ENCODE measurements around the gene FHOD3.

Gene FHOD3

DNA sequence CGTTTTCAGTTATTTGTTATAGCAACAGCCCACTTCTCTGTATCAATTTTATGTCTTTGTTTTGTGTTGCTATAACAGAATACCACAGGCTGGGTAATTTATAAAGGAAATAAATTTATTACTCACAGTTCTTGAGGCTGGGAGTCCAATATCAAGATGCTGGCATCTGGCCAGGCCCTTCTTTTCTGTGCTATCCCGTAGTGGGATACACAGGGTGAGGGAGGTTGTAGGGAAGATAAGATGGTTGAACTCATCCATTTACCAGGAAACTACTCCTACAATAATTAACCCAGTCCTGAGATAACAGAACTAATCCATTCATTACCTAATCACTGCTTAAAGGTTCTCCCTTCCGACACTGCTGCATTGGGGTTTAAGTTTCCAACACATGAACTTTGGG, 310.6 kb downstream of the FHOD3 start:
- no peak for DNase-seq

DNA sequence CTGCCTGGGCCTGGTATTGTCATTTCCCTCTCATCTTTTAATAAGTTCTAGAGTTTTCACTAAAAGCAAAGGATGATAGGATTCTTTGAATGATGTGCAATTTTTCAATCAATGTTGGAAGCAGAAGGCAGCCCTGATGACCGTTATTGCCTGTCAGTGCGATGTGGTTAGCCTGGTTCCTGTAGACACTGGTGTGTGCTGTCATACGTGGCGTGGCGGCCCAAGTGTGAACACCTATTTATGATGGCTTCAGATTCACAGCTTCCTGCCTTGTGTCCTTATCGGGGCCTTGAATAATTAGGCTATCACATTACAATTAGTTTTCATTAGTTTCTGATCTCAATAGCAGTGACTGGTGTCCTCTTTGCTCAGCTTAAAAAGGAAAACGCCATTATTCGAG, 312.7 kb downstream of the FHOD3 start:
- no peak for DNase-seq

DNA sequence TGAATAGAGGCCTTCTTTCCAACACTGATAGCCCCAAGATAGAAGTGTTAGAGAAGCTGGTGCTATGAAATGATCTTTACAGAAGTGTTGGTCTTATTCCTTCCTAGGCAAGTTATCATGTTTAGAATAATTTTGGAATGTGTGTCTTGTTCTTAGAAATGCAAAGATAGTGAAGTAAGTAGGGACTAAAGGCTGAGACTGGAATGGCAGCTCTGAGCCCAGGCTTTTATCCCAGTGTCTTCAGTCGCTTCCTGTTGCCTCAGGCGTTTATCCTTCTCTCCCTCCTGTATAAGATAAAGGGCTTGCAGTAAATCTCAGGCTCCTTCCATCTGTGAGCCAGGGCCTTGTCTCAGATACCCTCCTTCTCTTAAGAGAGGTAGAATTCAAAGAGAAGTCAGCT, 313.1 kb downstream of the FHOD3 start:
- DNase-seq: no peak

DNA sequence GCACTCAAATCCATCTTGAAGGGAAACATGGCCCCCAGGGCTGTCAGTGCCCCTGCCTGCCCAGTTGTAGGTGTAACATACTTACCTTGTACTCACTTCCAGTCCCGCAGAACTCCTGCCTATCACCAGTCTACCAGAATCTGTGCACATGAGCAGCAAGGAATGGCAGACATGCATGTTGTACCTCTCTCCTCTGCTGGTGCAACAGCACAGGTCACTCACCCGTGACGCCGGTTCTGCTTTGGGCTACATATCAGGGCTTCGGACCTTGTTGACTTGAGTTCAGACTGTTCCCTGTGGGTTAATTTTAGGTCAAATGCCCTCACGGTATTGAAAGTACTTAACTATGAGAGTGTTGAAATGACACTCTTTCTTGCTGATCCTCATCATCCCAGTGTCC, 315.6 kb downstream of the FHOD3 start:
- DNase-seq: no peak

DNA sequence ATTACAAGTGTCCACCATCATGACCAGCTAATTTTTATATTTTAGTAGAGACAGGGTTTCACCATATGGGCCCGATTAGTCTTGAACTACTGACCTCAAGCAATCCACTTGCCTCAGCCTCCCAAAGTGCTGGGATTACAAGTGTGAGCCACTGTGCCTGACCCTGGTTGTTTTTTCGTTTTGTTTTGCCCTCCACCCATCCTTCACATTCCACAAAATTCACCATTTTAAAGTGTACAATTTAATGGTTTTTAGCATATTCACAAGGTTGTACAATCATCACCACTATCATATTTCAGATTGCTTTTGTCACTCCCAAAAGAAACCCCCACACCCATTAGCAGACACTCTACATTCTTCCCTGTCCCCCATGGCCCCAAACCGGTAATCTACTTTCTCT, 316.3 kb downstream of the FHOD3 start:
- DNase-seq: no peak

DNA sequence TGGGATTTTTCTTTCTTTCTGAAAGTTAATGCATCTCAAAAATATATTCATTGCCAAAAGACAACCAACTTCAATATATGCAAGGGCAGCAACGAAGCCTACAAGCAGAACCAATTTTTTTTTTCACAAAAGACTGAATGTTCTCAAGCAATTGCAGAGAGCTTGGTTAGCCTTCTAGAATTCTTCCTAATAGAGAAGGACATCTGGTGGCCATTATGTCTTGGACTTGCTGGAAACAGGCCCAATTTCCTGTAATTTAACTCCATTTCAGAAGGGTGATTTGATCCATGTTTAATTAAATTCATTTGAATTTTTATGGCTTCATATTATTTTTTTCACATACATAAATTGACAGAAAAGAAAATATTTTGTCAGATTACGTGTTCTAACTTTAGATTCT, 323.3 kb downstream of the FHOD3 start:
- DNase-seq: no peak

DNA sequence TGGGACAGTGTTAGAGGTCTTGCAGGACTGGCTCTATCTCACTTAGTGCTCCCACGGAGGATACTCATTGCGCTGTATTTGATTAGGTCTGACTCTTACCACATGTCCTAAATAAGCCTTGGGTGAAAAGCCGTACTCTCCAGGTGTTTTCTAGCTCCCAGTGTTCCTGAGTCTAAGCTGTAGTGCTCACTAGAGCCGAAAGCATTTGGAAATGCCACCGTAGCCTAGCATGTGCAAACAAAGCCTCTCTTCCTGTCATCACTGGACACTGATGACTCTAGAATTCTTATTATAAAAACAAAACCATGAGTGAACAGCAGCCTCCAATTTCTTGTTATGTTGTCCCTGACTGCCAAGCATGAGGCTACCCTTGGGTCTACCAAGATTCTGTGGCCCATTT, 325.1 kb downstream of the FHOD3 start:
- DNase-seq: no peak

DNA sequence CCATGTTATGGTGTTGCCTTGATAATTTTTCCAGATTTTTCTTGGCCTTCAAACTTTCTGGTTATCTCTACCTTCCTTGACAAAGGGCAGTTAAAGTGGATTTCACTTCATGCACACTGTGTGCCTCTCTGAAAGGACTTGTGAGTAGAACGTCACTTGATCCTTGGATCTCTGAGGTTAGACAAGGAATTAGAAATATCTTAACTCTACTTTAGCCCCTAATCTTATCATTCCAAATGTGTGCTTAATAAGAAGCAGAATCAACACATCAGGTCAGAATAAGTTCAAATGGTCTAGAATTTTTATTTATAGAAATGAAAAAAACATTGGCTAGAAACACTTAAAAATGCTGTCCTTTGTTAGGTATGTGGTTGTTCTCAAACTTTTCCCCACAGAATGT, 325.6 kb downstream of the FHOD3 start:
- no peak for DNase-seq

DNA sequence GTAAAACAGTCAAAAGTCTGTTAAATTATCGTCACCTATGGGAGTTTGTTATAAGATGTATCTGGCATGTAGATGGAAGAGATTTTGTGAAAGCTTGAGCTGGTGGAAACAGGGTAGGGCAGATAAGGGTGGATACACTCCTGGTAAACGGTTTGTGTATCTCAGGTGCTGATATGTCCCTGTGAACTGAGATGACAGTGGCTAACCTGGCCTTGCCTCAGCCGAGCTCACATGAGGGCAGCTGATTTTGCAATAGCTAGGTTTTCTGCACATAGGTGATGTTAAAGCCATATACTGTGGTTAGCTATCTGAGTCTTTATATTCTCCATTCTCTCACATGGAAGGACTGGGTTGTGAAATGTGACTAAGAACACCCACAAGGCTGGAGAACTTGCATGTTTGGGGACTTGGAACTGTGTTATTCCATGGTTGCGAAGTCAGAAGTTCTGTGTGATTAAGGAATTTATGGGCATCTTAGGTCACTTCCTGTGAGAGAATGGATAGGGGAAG, 326.2 kb downstream of the FHOD3 start:
- DNase-seq: no peak

DNA sequence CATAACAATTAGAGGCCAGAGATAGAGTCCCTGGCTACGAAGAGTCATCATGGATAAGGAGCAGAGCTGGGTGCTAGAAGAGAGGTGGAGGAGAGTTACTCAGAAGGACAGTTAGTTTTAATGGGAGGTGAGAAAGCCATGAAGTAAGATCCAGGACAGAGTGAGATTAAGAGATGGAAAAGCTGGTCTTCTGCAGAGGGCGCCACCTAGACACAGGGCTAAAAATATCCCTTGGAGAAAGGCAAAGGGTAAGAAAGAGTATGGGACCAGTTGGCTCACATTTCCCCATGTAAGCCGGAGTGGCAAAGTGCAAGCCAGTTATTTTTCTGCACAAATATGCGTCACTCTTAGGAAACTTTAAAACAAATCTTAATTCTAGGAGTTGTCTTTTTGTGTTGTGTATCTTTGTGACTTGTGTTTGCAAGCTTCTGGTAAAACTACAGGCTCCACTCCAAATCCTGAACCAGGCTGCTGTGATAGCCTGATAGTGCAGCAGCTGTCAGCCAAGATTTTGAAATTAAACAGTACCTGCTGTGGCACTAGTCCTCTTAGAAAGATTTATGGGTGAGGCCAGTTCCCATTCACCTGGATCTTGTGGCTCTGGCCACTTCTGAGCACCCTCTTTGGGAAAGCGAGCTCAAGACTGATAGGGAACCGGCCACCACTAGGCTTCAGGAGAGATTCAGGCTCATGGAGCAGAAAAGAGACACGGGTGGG, 327.1 kb downstream of the FHOD3 start:
- DNase-seq: no peak

DNA sequence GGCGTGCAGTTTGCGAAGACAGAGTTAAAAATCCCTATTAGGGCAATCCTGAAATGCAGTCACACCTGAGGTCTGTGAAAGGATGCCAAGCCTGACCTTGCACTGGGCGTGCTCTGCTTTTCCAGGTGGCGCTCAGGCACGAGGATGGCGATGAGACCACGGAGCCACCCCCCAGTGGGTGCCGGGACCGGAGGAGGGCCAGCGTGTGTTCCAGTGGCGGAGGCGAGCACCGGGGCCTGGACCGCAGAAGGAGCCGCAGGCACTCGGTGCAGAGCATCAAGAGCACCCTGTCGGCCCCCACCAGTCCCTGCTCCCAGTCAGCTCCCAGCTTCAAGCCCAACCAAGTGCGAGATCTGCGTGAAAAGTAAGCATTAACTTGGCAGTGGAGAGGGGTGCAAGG, 327.9 kb downstream of the FHOD3 start:
- no peak for DNase-seq

DNA sequence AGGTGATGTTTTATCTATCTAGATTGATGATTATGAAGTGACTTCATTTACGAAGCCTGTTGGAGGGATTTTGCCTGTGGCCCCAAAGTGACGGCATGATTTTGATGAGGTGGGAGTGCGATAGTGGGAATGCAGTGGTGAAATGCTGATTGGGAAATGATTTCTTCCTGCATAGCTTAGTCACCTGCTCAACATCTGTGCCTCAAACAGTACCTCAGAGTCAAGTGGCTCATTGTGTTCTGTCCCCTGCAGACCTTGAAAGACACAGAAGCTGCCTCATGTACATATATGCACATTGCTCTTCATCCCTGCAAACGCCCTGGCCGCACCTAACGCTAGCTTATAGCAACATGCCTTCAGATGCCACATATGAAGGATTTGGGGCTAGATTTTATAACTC, 330.1 kb downstream of the FHOD3 start:
- DNase-seq: no peak

DNA sequence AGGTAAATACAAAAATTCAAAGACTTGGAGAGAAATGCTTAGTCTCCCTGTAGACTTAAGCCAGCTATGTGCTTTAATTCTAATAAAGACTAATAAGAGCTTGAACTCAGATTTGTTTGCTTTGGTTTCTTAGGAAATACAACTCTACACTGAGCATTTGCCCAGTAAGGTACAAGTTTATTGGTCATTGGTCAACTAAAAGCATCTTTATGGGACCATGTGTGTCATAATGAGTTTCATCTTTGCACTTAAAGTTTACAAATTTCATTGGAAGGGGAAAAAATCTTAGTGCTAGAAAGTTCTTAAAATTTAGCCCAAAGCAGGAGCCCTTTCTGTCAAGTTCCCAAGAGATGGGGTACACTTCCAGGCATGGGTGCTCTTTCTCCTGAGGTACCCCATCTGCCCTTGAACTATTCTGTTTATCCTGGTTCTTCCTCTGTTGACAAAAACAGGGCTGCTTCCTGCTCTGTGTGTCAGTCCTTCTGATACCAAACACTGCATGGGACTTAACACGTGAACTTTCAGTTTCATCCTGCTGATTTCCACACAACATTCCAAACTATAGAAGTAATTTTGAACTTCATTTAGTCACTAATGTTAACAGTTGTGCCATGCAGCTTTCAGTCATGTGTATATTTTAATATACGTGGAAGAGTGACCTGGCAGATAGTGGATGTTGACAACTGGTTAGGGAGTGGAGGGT, 331.1 kb downstream of the FHOD3 start:
- no peak for DNase-seq

DNA sequence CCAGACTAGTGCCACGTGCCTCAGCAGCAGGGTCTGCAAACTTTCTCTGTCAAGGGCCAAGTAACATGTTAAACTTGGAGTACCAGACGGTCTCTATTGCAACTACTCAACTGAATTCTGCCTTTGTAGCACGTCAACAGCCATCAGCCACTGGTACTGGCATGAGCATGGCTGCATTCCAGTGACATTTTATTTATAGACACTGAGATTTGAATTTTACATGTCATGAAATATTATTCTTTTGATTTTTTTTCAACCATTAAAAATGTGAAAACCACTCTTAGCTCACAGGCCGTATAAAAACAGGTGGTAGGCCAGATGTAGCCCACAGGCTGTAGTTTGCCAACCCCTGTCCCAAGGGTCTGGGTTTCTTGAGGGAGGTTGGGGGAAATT, 331.6 kb downstream of the FHOD3 start:
- DNase-seq: no peak

DNA sequence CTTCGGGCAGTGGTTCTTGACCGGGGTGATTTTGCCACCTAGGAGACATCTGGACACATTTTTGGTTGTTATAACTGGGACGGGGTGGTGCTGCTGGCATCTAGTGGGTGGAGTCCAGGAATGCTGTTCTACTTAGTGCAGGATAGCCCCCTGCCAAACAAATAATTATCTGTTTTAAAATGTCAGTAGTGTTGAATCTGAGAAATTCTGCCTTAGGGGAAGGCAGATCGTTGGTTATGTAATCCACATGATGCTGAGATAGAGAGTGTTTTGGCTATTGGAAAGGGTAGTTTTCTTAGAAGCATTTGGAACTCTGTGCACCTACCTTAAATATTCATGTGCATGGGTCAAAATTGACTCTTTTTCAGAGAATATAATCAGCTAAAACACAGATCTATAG, 332.3 kb downstream of the FHOD3 start:
- no peak for DNase-seq

DNA sequence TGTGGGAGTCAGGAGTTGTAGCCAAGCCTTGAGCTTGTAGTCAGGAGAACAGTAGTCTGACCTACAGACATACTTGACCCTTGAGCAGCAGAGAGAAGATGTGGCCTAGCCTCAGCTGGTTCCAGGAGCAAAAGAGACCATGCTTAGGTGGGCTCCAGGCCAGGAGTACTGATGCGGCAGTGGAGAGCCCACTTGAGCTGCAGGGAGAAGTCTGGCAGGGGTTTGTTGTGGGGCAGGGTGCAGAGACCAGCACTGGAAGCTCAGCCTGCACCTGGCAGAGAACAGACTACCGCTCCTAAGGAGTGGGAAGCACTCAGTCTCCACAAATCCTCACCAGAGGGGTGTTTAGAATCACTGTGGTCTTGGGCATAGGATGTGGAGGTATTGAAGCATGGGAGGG, 333.4 kb downstream of the FHOD3 start:
- no peak for DNase-seq

DNA sequence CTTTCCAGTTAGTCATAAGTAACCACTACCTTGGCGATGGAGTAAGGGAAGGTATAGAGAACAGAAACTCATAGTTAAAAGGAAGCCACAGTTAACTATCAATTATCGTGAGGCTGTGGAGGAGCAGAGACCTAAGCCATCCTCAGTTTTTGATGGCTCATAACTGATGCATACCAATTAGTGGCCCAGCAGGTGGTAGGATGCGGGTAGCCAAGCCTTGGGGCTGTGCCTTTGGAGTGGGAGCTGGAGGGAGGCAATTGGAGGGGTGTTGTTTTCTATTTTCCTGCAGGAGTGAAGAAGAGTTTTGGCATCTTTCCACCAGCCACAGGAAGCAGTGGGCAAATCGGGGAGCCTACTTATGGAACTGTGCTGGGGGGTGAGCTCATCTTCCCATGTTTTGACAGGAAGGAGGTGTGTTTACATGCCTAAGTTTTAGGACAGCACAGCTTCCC, 336.5 kb downstream of the FHOD3 start:
- DNase-seq: no peak

DNA sequence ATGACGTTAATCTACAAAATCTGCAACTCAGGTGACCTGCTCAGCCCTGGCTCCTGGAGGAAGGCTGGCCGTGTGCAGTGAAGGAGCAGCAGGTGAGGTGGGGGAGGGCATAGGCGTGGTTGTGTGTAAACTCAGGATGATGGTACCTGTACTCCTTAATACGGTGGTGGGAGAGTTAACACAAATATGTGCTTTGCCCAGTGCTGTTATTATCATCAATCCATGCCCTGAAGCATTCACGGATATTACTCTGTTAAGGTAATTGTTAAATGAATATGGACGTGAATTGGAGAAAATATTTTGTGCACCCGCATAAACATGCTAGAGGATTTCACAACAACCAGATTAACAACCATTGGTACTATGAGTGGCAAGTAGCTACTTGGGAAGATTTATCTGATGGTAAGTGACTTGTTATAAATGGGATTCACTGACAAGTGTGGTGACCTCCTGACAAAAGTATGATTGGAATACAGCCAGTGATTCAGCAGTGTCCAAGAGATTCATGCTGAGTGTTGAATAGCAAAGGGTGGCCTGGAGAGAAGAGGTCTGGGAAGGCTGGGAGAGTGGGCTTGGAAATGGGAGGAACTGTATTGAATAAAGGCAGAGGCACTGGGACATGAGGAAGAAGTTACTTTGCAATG, 337.2 kb downstream of the FHOD3 start:
- no peak for DNase-seq

DNA sequence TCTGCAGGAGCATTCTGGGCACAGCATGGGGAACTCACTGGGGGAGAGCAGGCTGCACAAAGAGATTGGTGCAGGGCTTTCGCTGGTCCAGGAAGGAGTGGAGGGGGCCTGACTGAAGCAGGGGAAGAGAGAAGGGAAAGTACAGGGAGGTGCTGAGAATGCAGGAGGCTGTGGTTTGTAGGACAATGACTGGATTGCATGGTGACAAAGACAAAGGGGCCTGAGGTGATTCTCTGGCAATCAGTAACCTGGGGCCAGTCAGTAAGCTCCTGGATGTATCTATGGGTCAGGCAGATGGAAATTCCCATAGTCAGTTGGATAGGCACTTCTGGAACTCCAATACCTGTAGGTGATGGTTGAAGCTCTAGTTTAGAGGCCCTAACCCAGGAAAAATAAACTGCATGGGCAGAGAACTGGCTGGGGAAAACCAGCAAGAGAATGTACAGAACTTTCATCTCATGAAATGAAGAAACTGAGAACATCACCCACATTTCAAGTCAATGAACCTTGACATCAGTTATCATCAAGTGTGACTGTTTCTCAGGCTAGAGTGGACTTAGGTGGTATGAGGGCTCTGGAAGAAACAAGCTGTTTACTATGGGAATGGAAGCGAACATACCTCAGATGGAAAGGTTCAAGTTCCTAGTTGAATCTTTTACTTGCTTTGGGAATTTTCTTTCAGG, 338.0 kb downstream of the FHOD3 start:
- DNase-seq: no peak

DNA sequence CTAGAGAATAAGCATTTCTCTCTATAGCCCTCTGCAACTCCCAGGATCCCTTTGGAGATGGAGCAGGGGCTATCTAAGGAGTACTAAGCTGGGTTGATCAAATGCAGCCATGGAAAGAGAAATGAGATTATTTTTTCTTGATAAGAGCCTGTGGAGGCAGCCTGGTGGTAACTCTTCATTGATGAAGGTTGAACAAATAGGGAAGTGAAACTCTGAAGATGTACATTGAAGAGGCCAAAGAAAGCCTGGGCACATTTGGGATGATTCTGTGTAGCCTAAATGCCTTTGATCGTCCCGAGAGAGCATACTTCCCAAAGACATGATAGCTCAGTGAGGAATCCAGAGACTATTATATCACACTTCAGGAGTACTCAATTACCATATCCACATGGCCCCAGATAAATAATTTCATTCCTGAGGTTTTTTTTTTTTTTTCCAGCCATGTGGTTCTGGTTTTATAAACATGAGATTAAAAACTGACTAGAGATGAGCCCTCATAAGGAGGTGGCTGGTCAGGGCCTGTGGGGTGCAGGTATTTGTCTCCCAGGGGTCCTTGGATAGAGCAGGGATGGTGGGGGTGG, 338.8 kb downstream of the FHOD3 start:
- no peak for DNase-seq

DNA sequence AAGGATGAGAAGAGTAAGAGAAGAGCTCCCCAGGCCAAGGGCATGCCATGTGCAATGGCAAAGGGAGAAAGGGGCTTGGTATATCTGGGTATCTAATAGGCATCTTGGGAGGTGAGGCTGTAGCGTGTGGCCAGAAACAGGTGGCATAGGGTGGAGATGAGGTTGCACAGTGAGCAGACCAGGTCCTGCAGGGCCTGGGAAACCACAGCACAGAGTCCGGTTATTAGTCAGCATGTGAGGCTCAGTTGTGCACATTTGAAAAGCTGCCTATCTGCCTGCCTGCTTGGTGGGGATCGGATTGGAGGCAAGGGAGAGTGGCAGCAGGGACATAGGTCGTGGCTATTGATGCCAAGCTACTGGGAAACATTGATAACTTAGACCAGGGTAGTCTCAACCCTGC, 340.7 kb downstream of the FHOD3 start:
- no peak for DNase-seq

DNA sequence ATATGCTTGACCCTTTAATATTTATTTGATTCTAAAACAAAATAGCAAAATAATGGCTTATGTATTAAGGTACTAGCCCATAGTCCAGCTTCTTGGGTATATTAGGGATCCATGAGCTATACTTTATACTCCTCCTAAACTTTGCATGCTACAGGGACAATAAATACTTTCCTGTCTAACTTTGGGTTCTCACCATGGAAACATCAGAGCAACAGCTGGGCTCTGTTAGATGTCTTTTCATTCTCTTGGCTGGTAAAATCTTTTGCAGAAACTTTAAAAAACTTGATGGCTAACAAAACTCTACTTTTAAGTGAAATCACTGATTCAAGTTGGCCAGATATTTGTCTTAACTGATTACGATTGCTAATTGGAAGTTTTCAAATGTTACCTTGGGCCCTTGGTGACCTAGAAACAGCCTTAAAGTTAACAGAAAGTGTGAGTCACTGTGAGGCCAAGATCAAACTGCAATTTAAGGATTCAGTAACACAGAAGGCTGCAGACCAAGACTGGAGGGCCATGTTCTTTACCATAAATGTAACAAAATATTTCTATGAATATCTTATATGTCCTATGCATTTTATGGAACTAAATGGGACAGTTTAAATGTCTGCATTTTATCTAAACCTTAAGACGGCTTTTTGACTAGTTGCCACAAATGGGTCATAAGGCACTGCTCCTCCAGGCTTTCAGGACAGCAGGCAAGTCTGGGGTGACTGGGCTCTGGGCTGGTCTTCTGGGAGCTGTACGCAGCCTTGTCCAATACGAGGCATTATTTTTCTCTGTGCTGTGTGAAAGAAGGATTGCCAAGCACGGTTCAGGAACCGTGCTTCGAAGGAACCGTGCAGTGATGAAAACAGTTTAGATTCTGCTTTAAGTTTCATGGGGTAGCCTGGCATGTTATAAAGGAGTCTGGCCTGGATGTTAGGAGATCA, 342.8 kb downstream of the FHOD3 start:
- DNase-seq: no peak
